ENCODE results near the gene MUL1. TPM values are rescaled to one million over a fixed set of nuclear protein-coding genes. Genes with fewer than 3 reads are reported as not detected.

MUL1 gene
- total RNA-seq, 1 donor from 2014 or later, result 32.4 TPM

- no peak overlapping the region for H3K27ac Mint-ChIP-seq (ENCODE audit: unreplicated experiment)
- TF ChIP-seq CTCF (IDR thresholded peaks at IDR 0.05; ENCODE audit: partially characterized antibody, unreplicated experiment), result no peak
- no peak overlapping the region for H3K4me3 Mint-ChIP-seq (ENCODE audit: unreplicated experiment)
- H3K4me1 Mint-ChIP-seq (ENCODE audit: low read depth, unreplicated experiment), result no peaks in the 10 kb centered on the region
- no peaks in the 10 kb centered on the region for H3K9me3 Mint-ChIP-seq (ENCODE audit: unreplicated experiment)
- no peak for DNase-seq
- H3K27me3 Mint-ChIP-seq (ENCODE audit: unreplicated experiment), result peaks cover 5% of the 10 kb centered on the region
- H3K36me3 Mint-ChIP-seq (ENCODE audit: unreplicated experiment), result no peaks in the 10 kb centered on the region
These were observed 31.0 kb upstream of the MUL1 start for GRCh38 chr1:20538760-20539551.

GRCh38 chr1:20538227-20538626, 30.3 kb upstream of the MUL1 start:
- H3K36me3 Mint-ChIP-seq (ENCODE audit: unreplicated experiment), result no peaks in the 10 kb centered on the region
- H3K4me1 Mint-ChIP-seq (ENCODE audit: low read depth, unreplicated experiment), result no peaks in the 10 kb centered on the region
- peaks cover 5% of the 10 kb centered on the region for H3K27me3 Mint-ChIP-seq (ENCODE audit: unreplicated experiment)
- no peak for DNase-seq
- TF ChIP-seq CTCF (IDR thresholded peaks at IDR 0.05; ENCODE audit: partially characterized antibody, unreplicated experiment), result no peak
- H3K4me3 Mint-ChIP-seq (ENCODE audit: unreplicated experiment), result no peak overlapping the region
- H3K9me3 Mint-ChIP-seq (ENCODE audit: unreplicated experiment), result no peaks in the 10 kb centered on the region
- H3K27ac Mint-ChIP-seq (ENCODE audit: unreplicated experiment), result no peak overlapping the region

GRCh38 chr1:20534659-20535417, 26.9 kb upstream of the MUL1 start:
- no peaks in the 10 kb centered on the region for H3K9me3 Mint-ChIP-seq (ENCODE audit: unreplicated experiment)
- H3K4me3 Mint-ChIP-seq (ENCODE audit: unreplicated experiment), result no peak overlapping the region
- no peaks in the 10 kb centered on the region for H3K4me1 Mint-ChIP-seq (ENCODE audit: low read depth, unreplicated experiment)
- TF ChIP-seq CTCF (IDR thresholded peaks at IDR 0.05; ENCODE audit: partially characterized antibody, unreplicated experiment), result no peak
- H3K27ac Mint-ChIP-seq (ENCODE audit: unreplicated experiment), result no peak overlapping the region
- DNase-seq, result no peak
- no peaks in the 10 kb centered on the region for H3K36me3 Mint-ChIP-seq (ENCODE audit: unreplicated experiment)
- peaks cover 8% of the 10 kb centered on the region for H3K27me3 Mint-ChIP-seq (ENCODE audit: unreplicated experiment)

GRCh38 chr1:20533635-20534034, 25.7 kb upstream of the MUL1 start:
- Mint-ChIP-seq H3K4me3 (ENCODE audit: unreplicated experiment) (no peak overlapping the region), H3K36me3 (ENCODE audit: unreplicated experiment) (no peaks in the 10 kb centered on the region), H3K4me1 (ENCODE audit: low read depth, unreplicated experiment) (no peaks in the 10 kb centered on the region), H3K9me3 (ENCODE audit: unreplicated experiment) (no peaks in the 10 kb centered on the region), H3K27me3 (ENCODE audit: unreplicated experiment) (peaks cover 5% of the 10 kb centered on the region), H3K27ac (ENCODE audit: unreplicated experiment) (no peak overlapping the region)
- no peak for DNase-seq
- no peak for TF ChIP-seq CTCF (IDR thresholded peaks at IDR 0.05; ENCODE audit: partially characterized antibody, unreplicated experiment)

GRCh38 chr1:20530901-20531300, 22.9 kb upstream of the MUL1 start:
- no peaks in the 10 kb centered on the region for H3K9me3 Mint-ChIP-seq (ENCODE audit: unreplicated experiment)
- no peak for TF ChIP-seq CTCF (IDR thresholded peaks at IDR 0.05; ENCODE audit: partially characterized antibody, unreplicated experiment)
- no peak for DNase-seq
- H3K27me3 Mint-ChIP-seq (ENCODE audit: unreplicated experiment), result peaks cover 5% of the 10 kb centered on the region
- H3K27ac Mint-ChIP-seq (ENCODE audit: unreplicated experiment), result no peak overlapping the region
- H3K4me1 Mint-ChIP-seq (ENCODE audit: low read depth, unreplicated experiment), result no peaks in the 10 kb centered on the region
- no peak overlapping the region for H3K4me3 Mint-ChIP-seq (ENCODE audit: unreplicated experiment)
- H3K36me3 Mint-ChIP-seq (ENCODE audit: unreplicated experiment), result no peaks in the 10 kb centered on the region

Data from glutamatergic neuron (in vitro differentiated cells).